M059J (cell line): ENCODE measurements around the gene CRTAC1. TPM values are rescaled to one million over a fixed set of nuclear protein-coding genes. Genes with fewer than 3 reads are reported as not detected.
"Not testable (repeated sequence)": the region's sequence is repeated elsewhere in the genome, so short reads cannot be mapped to it uniquely, and the experiment has no call there.

Experiments used
- DNase-seq: peaks from one replicate; pipeline ENCODE4 v3.0.0-alpha.2; 2012; ENCODE audit warnings: low read depth
- total RNA-seq: library from RNA; depleted of rRNA; stranded (reverse); fragments of >200 nt; shearing (Covaris generic); gene quantifications from 2 replicates; pipeline ENCODE4 v1.2.3, GENCODE V29; 2014

CRTAC1 gene
- total RNA-seq, 1 experiment from 2014 or later: not detected

DNA sequence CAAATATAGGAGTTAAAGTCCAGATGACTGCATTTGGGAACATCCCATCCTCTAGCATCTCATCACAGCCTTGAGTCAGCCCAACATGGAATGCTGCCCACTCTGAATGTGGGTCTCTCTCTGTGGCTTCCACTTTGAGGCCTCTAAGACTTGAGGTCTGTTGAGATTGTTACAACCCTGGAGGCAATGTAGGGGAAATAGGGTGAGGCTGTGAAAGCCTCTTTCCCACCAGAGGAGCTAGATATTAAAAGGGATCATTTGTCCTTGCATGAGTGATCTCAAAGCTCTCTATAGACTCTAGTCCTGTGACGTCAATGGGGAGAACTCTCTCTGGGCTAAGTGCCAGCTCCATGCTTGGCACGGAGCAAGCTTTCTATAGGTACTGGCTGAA is 187.1 kb downstream of the CRTAC1 start:
- peak; percentile 49 for DNase-seq

- peak; percentile 75 for DNase-seq
Measured at GRCh38 chr10:97842656-97843280, 187.7 kb downstream of the CRTAC1 start.

- not testable (repeated sequence) for DNase-seq
Measured at GRCh38 chr10:97842114-97842513, 188.3 kb downstream of the CRTAC1 start.

DNA sequence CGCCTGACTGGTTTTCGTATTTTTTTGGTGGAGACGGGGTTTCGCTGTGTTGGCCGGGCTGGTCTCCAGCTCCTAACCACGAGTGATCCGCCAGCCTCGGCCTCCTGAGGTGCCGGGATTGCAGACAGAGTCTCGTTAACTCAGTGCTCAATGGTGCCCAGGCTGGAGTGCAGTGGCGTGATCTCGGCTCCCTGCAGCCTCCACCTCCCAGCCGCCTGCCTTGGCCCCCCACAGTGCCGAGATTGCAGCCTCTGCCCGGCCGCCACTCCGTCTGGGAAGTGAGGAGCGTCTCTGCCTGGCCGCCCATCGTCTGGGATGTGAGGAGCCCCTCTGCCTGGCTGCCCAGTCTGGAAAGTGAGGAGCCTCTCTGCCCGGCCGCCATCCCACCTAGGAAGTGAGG is 189.3 kb downstream of the CRTAC1 start:
- not testable (repeated sequence) for DNase-seq

- no peak for DNase-seq
Measured at GRCh38 chr10:97838091-97838490, 192.3 kb downstream of the CRTAC1 start.

GRCh38 chr10:97836446-97836845 is 194.0 kb downstream of the CRTAC1 start:
- no peak for DNase-seq

- no peak for DNase-seq
Measured at GRCh38 chr10:97831259-97831658, 199.2 kb downstream of the CRTAC1 start.

DNA sequence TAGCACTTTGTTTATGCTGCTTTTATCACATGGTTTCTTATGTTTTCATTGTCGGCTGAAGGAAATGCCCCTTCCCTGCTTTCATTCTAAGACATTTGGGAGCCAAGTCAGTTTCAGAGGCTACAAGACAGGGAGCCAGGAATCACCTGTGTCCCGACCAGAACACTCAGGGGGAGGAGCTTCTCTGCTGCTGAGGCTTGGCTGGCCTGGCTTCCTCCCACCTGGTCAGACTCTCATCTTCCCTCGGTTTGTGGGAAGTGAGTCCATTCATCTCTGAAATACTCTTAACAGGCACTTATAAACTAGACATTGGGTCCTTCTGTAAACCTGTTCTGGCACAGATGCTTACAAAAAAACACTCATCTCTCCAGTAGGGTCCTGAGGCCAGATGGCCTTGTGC is 200.4 kb downstream of the CRTAC1 start:
- DNase-seq: no peak

- DNase-seq: no peak
Measured at GRCh38 chr10:97828721-97829120, 201.7 kb downstream of the CRTAC1 start.

- peak; percentile 76 for DNase-seq
Measured at GRCh38 chr10:97827702-97828291, 202.6 kb downstream of the CRTAC1 start.

DNA sequence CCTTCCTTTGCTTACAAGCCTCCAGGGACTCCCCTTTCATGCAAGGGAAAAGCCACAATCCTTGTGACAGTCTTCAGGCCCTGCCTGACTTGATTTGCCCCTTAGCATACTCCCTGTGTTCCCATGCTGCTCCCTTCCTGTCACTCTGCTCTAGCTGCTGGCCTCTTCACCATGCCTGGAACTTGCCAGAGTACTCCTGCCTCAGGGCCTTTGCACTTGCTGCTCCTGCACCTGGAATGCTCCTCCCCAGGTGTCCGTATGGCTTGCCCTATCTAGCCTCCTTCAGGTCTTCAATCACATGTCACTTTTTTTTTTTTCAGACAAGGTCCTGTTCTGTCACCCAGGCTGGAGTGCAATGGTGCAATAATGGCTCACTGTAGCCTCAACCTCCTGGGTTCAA is 203.5 kb downstream of the CRTAC1 start:
- no peak for DNase-seq

DNA sequence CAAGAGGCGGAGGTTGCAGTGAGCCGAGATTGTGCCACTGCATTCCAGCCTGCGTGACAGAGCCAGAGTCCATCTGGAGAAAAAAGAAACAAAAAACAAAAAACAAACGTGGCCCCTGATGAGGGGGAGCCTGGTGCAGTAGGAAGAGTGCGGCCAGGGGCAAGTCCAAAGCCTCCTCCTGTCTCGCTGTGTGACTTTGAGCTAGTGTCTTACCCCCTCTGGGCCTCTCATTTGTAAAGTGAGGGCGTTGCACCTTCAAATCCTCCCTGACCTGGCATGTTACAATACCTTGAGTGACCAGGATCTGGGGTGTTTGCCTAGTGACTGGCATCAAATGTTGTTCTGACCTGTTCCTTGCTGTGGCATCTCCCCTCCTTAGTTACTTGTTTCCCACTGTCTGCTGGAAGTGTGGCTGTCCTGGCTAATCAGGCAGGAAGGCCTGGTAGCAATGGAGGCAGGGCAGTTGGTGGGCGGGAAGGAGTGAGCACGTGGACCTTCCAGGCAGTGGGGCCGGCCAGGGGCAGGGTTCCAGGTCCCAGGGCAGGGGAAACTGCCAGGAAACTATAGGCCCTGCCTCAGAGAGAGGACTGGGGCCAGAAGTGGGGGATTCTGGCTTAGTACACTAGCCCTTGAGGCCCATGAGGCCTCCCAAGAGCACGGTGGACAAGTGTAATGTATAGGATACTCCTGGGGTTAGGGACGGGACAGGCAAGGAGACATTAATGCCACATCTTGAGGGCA is 205.2 kb downstream of the CRTAC1 start:
- DNase-seq: no peak

DNA sequence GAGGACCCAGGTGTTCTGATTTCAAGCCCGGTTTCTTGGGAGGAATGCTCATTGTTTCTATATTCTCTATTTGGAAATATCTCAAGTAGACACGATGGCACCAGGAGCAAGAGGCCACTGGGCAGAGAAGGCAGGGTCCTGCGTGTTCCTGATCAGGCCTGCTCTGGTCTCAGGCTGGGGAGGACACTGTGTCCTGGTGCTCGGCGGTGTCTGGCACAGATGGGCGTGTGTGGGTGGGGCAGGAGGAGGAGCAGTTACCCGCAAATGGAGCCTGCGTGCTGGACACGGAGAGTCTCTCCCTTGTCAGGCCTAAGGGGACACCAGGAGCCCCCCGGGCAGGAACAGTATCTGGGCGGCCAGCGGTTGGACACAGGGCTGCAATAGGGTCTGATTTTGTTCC is 206.7 kb downstream of the CRTAC1 start:
- DNase-seq: no peak

GRCh38 chr10:97822261-97822687 is 208.1 kb downstream of the CRTAC1 start:
- peak; percentile 72 for DNase-seq

- peak; percentile 33 for DNase-seq
Measured at GRCh38 chr10:97821308-97822038, 208.9 kb downstream of the CRTAC1 start.

- no peak for DNase-seq
Measured at GRCh38 chr10:97820096-97820704, 210.2 kb downstream of the CRTAC1 start.

- DNase-seq: no peak
Measured at GRCh38 chr10:97818572-97818971, 211.8 kb downstream of the CRTAC1 start.

DNA sequence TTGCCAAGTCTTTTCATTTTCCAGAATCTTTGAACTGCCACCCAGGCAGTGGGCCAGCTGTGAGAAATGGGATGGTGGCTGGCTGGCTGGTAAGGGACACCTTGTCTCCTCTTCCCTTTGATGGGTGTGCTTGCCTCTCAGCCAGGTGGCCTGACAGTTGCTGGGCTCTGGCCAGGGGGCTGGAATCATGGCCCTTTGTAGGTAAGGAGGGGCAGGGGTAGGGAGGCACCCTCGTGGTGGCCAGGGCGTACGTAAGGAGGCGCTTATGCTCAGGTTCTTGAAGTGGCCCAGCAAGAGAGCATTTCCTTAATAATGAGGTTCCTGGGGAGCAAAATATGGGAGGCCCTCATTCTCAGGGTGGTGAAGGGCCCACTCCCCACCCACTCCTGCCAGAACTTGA is 213.8 kb downstream of the CRTAC1 start:
- DNase-seq: no peak
